HFFc6 (cell line): ENCODE results near the gene IL18RAP. TPM values are rescaled to one million over a fixed set of nuclear protein-coding genes. Genes with fewer than 3 reads are reported as not detected.

Source experiments
- DNase-seq: peaks from one replicate; pipeline ENCODE4 v3.0.0-alpha.2; 2018
- H3K27ac Mint-ChIP-seq: 2 replicates; pipeline ENCODE4 v1.8.0; 2020; ENCODE audit warnings: mild to moderate bottlenecking, mixed read lengths
- H3K27me3 Mint-ChIP-seq: 2 replicates; pipeline ENCODE4 v1.8.0; 2021; ENCODE audit warnings: mild to moderate bottlenecking, moderate library complexity, mixed read lengths; ENCODE audit not compliant: insufficient read depth
- H3K36me3 Mint-ChIP-seq: 2 replicates; pipeline ENCODE4 v1.8.0; 2021; ENCODE audit warnings: low read depth, mixed read lengths
- H3K4me1 Mint-ChIP-seq: 2 replicates; pipeline ENCODE4 v1.8.0; 2020; ENCODE audit warnings: low read depth, mixed read lengths
- H3K4me3 Mint-ChIP-seq: 2 replicates; pipeline ENCODE4 v1.8.0; 2020; ENCODE audit warnings: mild to moderate bottlenecking, moderate library complexity, mixed read lengths
- H3K9me3 Mint-ChIP-seq: 2 replicates; pipeline ENCODE4 v1.8.0; 2020; ENCODE audit warnings: mild to moderate bottlenecking, mixed read lengths
- CTCF ChIP-seq: fragments of 200-600 bp; sonication (generic); IDR thresholded peaks from 2 replicates; pipeline ENCODE4 v1.5.0; 2021; ENCODE audit warnings: antibody characterized with exemption, mild to moderate bottlenecking
- total RNA-seq, 6 experiments: library from RNA; stranded (reverse); fragmentation: NEBNext Ultra II Directional; extraction: Animal tissue kit (Norgen Biotek cat#: 25700); gene quantifications; 2 replicates in 1 of 6; 3 replicates in 5 of 6; pipeline ENCODE4 v1.2.3, GENCODE V29; 2021

The IL18RAP gene
- total RNA-seq, 6 experiments from 2014 or later, result not detected

- Mint-ChIP-seq H3K9me3 (no peaks in the 10 kb centered on the region), H3K36me3 (no peaks in the 10 kb centered on the region), H3K4me1 (no peaks in the 10 kb centered on the region), H3K4me3 (no peak overlapping the region), H3K27me3 (peaks cover 3% of the 10 kb centered on the region; the same call in 1 of the 2 replicates), H3K27ac (no peak overlapping the region)
- TF ChIP-seq CTCF, result no peak
- DNase-seq, result no peak
These were observed 5.6 kb downstream of the IL18RAP start for GRCh38 chr2:102428573-102428972.

DNA sequence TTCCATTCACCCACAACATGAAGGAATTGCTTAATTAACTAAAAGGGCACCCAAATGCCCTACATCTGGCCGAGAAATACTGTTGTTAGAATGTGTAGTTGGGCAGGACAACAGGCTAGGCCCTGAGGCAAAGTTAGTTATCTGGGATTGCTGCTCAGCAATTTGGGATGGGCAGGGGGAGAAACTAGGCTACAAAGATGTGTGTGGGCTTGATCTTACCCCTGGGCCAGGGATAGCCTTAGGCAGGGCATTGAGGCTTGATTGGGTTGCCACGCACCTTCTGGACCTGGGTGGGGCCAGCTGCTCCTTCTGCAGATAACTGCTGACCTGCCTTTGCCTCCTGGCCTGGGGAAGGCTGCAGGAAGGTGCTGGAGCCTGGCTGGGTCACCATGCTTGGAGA lies 9.4 kb downstream of the IL18RAP start:
- peaks cover 3% of the 10 kb centered on the region; the same call in 1 of the 2 replicates for H3K27me3 Mint-ChIP-seq
- H3K27ac Mint-ChIP-seq, result no peak overlapping the region
- no peaks in the 10 kb centered on the region for H3K9me3 Mint-ChIP-seq
- DNase-seq, result no peak
- no peak overlapping the region for H3K4me3 Mint-ChIP-seq
- no peaks in the 10 kb centered on the region for H3K4me1 Mint-ChIP-seq
- no peak for TF ChIP-seq CTCF
- no peaks in the 10 kb centered on the region for H3K36me3 Mint-ChIP-seq

- no peak for TF ChIP-seq CTCF
- Mint-ChIP-seq H3K9me3 (no peaks in the 10 kb centered on the region), H3K4me1 (no peaks in the 10 kb centered on the region), H3K27ac (no peak overlapping the region), H3K36me3 (no peaks in the 10 kb centered on the region), H3K4me3 (no peak overlapping the region), H3K27me3 (peaks cover 3% of the 10 kb centered on the region; the same call in 1 of the 2 replicates)
- DNase-seq, result no peak
These were observed 11.2 kb downstream of the IL18RAP start for GRCh38 chr2:102433973-102434654.

DNA sequence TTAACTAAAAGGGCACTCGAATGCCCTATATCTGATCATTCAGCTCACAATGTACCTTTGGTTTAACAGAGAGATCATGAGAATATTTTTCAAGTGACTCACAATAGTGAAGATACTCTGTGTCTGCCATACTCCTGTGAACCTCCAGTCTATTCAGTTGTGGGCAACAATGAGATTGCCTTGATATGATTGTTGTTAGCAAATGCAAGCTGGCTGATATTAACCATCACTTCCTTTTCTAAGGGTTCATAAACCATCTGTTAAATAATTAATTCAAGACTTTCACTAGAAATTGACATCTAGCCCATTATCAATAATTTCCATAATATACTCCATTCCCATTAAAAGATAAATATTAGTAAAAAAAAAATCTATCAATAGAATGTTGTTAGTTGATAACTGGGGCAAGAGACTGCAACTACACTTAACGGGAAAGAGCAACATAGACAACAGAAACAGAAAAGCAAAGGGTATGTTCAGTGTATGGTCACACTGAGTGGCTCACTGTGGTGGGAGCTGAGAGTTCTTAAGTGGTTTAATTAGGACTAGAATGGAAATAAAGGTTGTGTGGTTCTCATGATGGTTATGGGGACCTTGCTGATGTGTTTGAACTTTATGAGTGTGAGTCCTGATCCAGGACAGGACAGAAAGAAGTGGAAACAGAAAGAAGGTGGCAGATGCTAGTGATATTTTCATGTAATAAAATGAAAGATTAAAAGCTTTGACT lies 11.9 kb downstream of the IL18RAP start:
- Mint-ChIP-seq H3K27me3 (peaks cover 3% of the 10 kb centered on the region; the same call in 1 of the 2 replicates), H3K27ac (no peak overlapping the region), H3K9me3 (no peaks in the 10 kb centered on the region), H3K36me3 (no peaks in the 10 kb centered on the region), H3K4me1 (no peaks in the 10 kb centered on the region), H3K4me3 (no peak overlapping the region)
- TF ChIP-seq CTCF, result no peak
- no peak for DNase-seq

- no peaks in the 10 kb centered on the region for H3K36me3 Mint-ChIP-seq
- peaks cover 3% of the 10 kb centered on the region; the same call in 1 of the 2 replicates for H3K27me3 Mint-ChIP-seq
- DNase-seq, result no peak
- no peak overlapping the region for H3K4me3 Mint-ChIP-seq
- H3K4me1 Mint-ChIP-seq, result no peaks in the 10 kb centered on the region
- H3K27ac Mint-ChIP-seq, result no peak overlapping the region
- no peaks in the 10 kb centered on the region for H3K9me3 Mint-ChIP-seq
- no peak for TF ChIP-seq CTCF
These were observed 12.8 kb downstream of the IL18RAP start for GRCh38 chr2:102435741-102436140.
